Stimulated activated CD4-positive, alpha-beta T cell treated with anti-CD3 and anti-CD28 coated beads, Interleukin-1b, Interleukin-23, amount 100 ng/mL, for 1 hour (primary cell): ENCODE measurements around the gene FAM180A.

Source experiments
- DNase-seq, 2 donors: peaks; one replicate each; pipeline ENCODE4 v3.0.0-alpha.2; 2020; ENCODE audit warnings: low read depth in 2 of 2

The FAM180A gene

DNA sequence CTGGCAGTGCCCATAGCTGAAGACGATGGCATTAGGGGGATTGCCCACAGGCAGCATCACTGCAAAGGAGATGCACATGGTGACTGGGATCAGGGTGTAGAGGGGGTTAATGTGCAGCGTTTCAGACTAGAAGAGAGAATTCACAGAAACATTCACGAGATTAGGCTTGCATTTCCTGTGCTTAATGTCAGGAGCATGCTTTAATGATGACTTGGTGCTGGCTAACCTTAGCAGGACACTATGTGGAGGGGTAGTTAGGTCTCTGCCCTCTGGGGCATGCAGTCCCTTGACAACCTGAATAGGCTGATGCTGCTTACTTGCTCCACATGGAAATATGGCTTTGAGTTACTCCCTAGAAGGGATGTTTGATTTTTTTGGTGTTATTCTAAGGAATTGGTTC, 64.5 kb downstream of the FAM180A start:
- no peak for DNase-seq

- no peak for DNase-seq
Observed at GRCh38 chr7:135683609-135684008, 65.0 kb downstream of the FAM180A start.

DNA sequence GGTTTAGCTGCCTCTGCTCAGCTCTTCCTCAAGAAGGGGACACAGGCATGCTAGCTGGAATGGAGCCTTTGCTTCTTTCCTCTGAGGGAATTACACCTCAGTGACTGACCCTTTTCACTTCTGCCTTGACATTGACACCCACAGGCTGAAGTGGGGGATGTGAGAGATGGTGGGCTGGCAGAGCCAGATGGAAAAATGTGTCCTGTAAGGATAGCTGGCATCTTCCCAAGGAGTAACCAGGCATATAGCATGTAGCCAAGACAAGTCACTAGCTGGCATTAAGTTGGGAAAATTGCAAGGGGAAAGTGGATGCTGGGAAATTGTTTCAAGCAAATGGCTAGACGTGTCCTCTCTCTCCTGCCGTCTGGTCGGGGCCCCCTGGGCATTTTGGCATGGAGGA, 66.4 kb downstream of the FAM180A start:
- no peak for DNase-seq

DNA sequence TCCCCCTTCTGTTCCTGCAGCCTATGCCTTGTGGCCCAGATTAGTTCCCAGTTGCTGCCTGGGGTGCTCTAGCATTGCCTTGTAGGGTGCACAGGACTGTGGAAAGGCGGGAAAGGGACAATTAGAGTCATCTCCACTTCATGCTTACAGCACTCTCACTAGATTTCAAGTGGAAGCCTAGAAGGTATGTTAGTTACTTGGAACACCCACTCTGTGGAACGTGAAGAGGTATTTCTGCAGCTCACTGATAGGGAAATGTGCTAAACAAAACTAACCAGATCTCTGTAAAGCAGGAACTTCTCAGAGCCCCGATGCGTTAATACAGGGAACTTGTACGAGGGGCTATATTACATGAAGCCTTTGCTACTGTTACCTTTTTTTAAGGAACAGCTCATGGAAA, 66.9 kb downstream of the FAM180A start:
- no peak for DNase-seq
